ENCODE measurements around the gene IFRD1.

Gene IFRD1

DNA sequence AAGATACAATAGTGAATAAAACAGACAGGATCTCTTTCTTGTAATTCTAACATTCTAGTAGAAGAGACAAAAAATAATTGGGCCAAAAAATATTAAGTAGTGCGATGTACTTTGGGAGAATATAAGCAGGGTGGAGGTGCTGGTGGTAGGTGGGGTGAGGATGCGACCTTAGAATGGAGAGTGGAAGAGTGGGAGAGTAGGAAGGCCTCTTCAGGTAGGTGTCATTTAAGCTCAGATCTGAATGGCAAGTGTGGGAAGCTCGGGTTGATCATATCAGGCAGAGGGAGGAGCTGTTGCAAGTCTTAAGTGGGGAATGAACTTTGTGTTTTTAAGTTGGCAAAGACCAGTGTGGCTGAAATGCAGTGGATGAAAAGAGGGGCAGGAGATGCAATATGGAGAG lies 3.8 kb upstream of the IFRD1 start:
- TF ChIP-seq CEBPB (IDR thresholded peaks at IDR 0.05) (no peak), NFIC (IDR thresholded peaks at IDR 0.05) (no peak), EGR1 (IDR thresholded peaks at IDR 0.05) (no peak), TEAD4 (IDR thresholded peaks at IDR 0.05) (no peak), CREB1 (IDR thresholded peaks at IDR 0.05; ENCODE audit: low read depth) (no peak), TAF1 (IDR thresholded peaks at IDR 0.05; ENCODE audit: low read depth) (no peak), RAD21 (IDR thresholded peaks at IDR 0.05; ENCODE audit: low read depth) (no peak), TCF12 (IDR thresholded peaks at IDR 0.05; ENCODE audit: low read depth) (no peak), EP300 (IDR thresholded peaks at IDR 0.05; ENCODE audit: borderline replicate concordance) (no peak), FOXM1 (IDR thresholded peaks at IDR 0.05; ENCODE audit: borderline replicate concordance, low read depth) (no peak), YY1 (IDR thresholded peaks at IDR 0.05; ENCODE audit: low read depth) (no peak), ZBTB7A (IDR thresholded peaks at IDR 0.05; ENCODE audit: low read depth) (no peak)
- TF ChIP-seq, protein P1, sequence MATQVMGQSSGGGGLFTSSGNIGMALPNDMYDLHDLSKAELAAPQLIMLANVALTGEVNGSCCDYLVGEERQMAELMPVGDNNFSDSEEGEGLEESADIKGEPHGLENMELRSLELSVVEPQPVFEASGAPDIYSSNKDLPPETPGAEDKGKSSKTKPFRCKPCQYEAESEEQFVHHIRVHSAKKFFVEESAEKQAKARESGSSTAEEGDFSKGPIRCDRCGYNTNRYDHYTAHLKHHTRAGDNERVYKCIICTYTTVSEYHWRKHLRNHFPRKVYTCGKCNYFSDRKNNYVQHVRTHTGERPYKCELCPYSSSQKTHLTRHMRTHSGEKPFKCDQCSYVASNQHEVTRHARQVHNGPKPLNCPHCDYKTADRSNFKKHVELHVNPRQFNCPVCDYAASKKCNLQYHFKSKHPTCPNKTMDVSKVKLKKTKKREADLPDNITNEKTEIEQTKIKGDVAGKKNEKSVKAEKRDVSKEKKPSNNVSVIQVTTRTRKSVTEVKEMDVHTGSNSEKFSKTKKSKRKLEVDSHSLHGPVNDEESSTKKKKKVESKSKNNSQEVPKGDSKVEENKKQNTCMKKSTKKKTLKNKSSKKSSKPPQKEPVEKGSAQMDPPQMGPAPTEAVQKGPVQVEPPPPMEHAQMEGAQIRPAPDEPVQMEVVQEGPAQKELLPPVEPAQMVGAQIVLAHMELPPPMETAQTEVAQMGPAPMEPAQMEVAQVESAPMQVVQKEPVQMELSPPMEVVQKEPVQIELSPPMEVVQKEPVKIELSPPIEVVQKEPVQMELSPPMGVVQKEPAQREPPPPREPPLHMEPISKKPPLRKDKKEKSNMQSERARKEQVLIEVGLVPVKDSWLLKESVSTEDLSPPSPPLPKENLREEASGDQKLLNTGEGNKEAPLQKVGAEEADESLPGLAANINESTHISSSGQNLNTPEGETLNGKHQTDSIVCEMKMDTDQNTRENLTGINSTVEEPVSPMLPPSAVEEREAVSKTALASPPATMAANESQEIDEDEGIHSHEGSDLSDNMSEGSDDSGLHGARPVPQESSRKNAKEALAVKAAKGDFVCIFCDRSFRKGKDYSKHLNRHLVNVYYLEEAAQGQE (IDR thresholded peaks at IDR 0.05; ENCODE audit: low read depth) = no peak
- TF ChIP-seq, protein P2, sequence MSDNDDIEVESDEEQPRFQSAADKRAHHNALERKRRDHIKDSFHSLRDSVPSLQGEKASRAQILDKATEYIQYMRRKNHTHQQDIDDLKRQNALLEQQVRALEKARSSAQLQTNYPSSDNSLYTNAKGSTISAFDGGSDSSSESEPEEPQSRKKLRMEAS (IDR thresholded peaks at IDR 0.05) = no peak
- TF ChIP-seq, protein P3, sequence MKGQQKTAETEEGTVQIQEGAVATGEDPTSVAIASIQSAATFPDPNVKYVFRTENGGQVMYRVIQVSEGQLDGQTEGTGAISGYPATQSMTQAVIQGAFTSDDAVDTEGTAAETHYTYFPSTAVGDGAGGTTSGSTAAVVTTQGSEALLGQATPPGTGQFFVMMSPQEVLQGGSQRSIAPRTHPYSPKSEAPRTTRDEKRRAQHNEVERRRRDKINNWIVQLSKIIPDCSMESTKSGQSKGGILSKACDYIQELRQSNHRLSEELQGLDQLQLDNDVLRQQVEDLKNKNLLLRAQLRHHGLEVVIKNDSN (IDR thresholded peaks at IDR 0.05) = no peak

DNA sequence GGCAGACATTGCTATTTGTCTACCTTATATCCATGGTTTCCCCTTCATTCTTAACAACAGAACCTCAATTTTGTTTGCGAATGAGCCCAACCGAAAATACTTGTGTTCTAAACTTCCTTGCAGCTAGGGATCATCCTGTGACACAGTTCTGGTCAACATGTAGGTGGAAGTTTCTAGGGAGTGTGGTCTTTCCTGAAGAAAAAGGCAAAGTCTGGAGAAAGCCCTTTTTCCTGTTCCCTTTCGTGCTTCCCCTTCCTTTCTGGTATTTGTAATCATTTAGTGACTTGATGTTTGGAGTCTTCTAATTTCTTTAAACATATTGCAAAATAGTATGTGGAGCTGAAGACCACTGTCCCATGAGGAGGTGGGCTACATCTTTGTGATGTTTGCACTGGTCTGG lies 2.9 kb upstream of the IFRD1 start:
- TF ChIP-seq, protein P3 (IDR thresholded peaks at IDR 0.05) = no peak
- no peak for TF ChIP-seq NFIC (IDR thresholded peaks at IDR 0.05)
- TF ChIP-seq, protein P2 (IDR thresholded peaks at IDR 0.05) = no peak
- TF ChIP-seq EP300 (IDR thresholded peaks at IDR 0.05; ENCODE audit: borderline replicate concordance) = no peak
- no peak for TF ChIP-seq CREB1 (IDR thresholded peaks at IDR 0.05; ENCODE audit: low read depth)
- no peak for TF ChIP-seq ZBTB7A (IDR thresholded peaks at IDR 0.05; ENCODE audit: low read depth)
- no peak for TF ChIP-seq FOXM1 (IDR thresholded peaks at IDR 0.05; ENCODE audit: borderline replicate concordance, low read depth)
- TF ChIP-seq, protein P1 (IDR thresholded peaks at IDR 0.05; ENCODE audit: low read depth) = no peak
- TF ChIP-seq TCF12 (IDR thresholded peaks at IDR 0.05; ENCODE audit: low read depth) = no peak
- TF ChIP-seq EGR1 (IDR thresholded peaks at IDR 0.05) = no peak
- TF ChIP-seq CEBPB (IDR thresholded peaks at IDR 0.05) = no peak
- TF ChIP-seq TEAD4 (IDR thresholded peaks at IDR 0.05) = no peak

DNA sequence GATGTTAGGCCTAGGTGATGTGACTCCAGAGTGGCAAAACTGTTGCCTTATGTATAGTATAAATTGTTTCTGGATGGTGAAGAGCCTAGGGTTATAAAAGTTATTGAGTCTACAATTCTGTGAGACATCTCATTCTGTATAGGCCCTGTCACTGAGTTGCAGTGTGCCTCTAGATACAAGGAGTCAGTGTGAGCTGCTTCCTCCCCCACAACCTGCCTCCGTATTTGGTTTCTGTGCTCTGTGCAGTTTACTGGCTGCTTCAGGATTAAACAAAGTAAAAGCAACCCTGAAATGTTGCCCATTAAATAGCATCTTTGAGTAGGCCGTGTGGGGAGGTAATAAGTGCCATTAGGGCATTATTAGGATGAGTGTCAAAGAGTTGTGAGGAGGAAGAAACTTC lies 1.9 kb upstream of the IFRD1 start:
- TF ChIP-seq YY1 (IDR thresholded peaks at IDR 0.05; ENCODE audit: low read depth) (no peak), EGR1 (IDR thresholded peaks at IDR 0.05) (no peak)

DNA sequence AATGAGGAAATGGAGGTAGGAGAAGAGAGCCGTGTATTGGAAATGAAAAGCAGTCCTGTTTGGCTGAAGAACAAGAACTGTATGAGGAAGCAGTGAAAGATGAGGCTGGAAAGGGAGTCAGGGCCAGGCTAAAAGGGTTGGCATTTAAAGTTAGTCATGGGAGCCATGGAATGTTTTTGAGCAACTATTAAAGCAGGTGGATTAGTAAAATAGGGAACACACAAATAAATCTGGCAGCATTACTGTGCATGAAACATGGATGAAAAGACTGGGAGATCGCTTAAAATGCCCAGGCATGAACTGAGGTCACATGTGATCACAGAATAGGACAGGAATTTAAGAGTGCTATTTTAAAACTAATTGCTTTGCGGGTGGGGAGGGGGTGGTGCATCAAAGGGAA lies 1.4 kb upstream of the IFRD1 start:
- TF ChIP-seq TCF12 (IDR thresholded peaks at IDR 0.05; ENCODE audit: low read depth) (no peak), FOXM1 (IDR thresholded peaks at IDR 0.05; ENCODE audit: borderline replicate concordance, low read depth) (no peak), CREB1 (IDR thresholded peaks at IDR 0.05; ENCODE audit: low read depth) (no peak), CEBPB (IDR thresholded peaks at IDR 0.05) (no peak), TAF1 (IDR thresholded peaks at IDR 0.05; ENCODE audit: low read depth) (no peak), NFIC (IDR thresholded peaks at IDR 0.05) (no peak), ZBTB7A (IDR thresholded peaks at IDR 0.05; ENCODE audit: low read depth) (no peak), EGR1 (IDR thresholded peaks at IDR 0.05) (no peak), RAD21 (IDR thresholded peaks at IDR 0.05; ENCODE audit: low read depth) (no peak), YY1 (IDR thresholded peaks at IDR 0.05; ENCODE audit: low read depth) (no peak), TEAD4 (IDR thresholded peaks at IDR 0.05) (no peak), EP300 (IDR thresholded peaks at IDR 0.05; ENCODE audit: borderline replicate concordance) (no peak)
- TF ChIP-seq, protein P3 (IDR thresholded peaks at IDR 0.05) = no peak
- TF ChIP-seq, protein P2 (IDR thresholded peaks at IDR 0.05) = no peak
- TF ChIP-seq, protein P1 (IDR thresholded peaks at IDR 0.05; ENCODE audit: low read depth) = no peak
